GM23248 (cell line): ENCODE results near the gene RPH3AL. TPM values are rescaled to one million over a fixed set of nuclear protein-coding genes. Genes with fewer than 3 reads are reported as not detected.
"Not testable (repeated sequence)": the region's sequence is repeated elsewhere in the genome, so short reads cannot be mapped to it uniquely, and the experiment has no call there.

Source experiments
- DNase-seq: peaks from one replicate; pipeline ENCODE4 v3.0.0-alpha.2; 2015
- H2AFZ ChIP-seq: fragments of 200-600 bp; sonication (generic); 2 replicates; pipeline ENCODE4 v1.6.1; 2016; ENCODE audit warnings: antibody characterized with exemption
- H3F3A ChIP-seq: fragments of 200-600 bp; sonication (generic); 2 replicates; pipeline ENCODE4 v1.6.1; 2016; ENCODE audit warnings: mild to moderate bottlenecking, antibody characterized with exemption, mixed run types; ENCODE audit not compliant: insufficient read depth
- H3K27ac ChIP-seq: fragments of 200-600 bp; sonication (generic); 2 replicates; pipeline ENCODE4 v1.5.1; 2016; ENCODE audit warnings: mild to moderate bottlenecking
- H3K27me3 ChIP-seq: fragments of 200-600 bp; sonication (generic); replicated peaks from 2 replicates; pipeline ENCODE4 v1.6.1; 2016; ENCODE audit warnings: mild to moderate bottlenecking; ENCODE audit not compliant: insufficient read depth
- H3K36me3 ChIP-seq: fragments of 200-600 bp; sonication (generic); 2 replicates; pipeline ENCODE4 v1.6.1; 2016; ENCODE audit warnings: low read depth, mild to moderate bottlenecking
- H3K4me1 ChIP-seq: fragments of 200-600 bp; sonication (generic); 2 replicates; pipeline ENCODE4 v1.6.1; 2016; ENCODE audit warnings: mild to moderate bottlenecking; ENCODE audit not compliant: insufficient read depth
- H3K4me2 ChIP-seq: fragments of 200-600 bp; sonication (generic); one replicate; pipeline ENCODE4 v1.6.1; 2016; ENCODE audit warnings: mild to moderate bottlenecking; ENCODE audit not compliant: unreplicated experiment
- H3K4me3 ChIP-seq: fragments of 200-600 bp; sonication (generic); 2 replicates; pipeline ENCODE4 v1.5.1; 2016; ENCODE audit warnings: mild to moderate bottlenecking
- H3K79me2 ChIP-seq: fragments of 200-600 bp; sonication (generic); 2 replicates; pipeline ENCODE4 v1.6.1; 2016; ENCODE audit warnings: mild to moderate bottlenecking; ENCODE audit not compliant: insufficient read depth
- H3K9ac ChIP-seq: fragments of 200-600 bp; sonication (generic); 2 replicates; pipeline ENCODE4 v1.6.1; 2016; ENCODE audit warnings: mild to moderate bottlenecking
- H3K9me2 ChIP-seq: fragments of 200-600 bp; sonication (generic); 2 replicates; pipeline ENCODE4 v1.6.1; 2016; ENCODE audit warnings: mixed run types, mild to moderate bottlenecking, moderate library complexity; ENCODE audit not compliant: insufficient read depth
- H3K9me3 ChIP-seq: fragments of 200-600 bp; sonication (generic); one replicate; pipeline ENCODE4 v1.6.1; 2017; ENCODE audit warnings: low read depth
- H4K20me1 ChIP-seq: fragments of 200-600 bp; sonication (generic); 2 replicates; pipeline ENCODE4 v1.6.0; 2016; ENCODE audit not compliant: insufficient read depth
- EZH2 ChIP-seq: fragments of 200-600 bp; sonication (generic); IDR thresholded peaks from 2 replicates; pipeline ENCODE4 v1.6.1; 2018; ENCODE audit warnings: antibody characterized with exemption, mild to moderate bottlenecking; ENCODE audit not compliant: insufficient read depth, poor library complexity, severe bottlenecking
- EZH2phosphoT487 ChIP-seq: fragments of 200-600 bp; sonication (generic); IDR thresholded peaks from 2 replicates; pipeline ENCODE4 v1.6.1; 2018; ENCODE audit warnings: antibody characterized with exemption, moderate library complexity, mild to moderate bottlenecking, low read depth; ENCODE audit not compliant: insufficient read depth
- WGBS, 2 experiments: methylation state at CpG; one replicate each; pipeline ENCODE4 v1.1.6; 2015 to 2017; ENCODE audit warnings: low lambda C conversion rate in 2 of 2, low coverage in 1 of 2; ENCODE audit errors: missing lambda C conversion rate in 2 of 2; 5-methylcytosine and 5-hydroxymethylcytosine counted together
- in situ Hi-C: fragments of 300-500 bp; cut with MboI; formaldehyde crosslinking; loops from 2 replicates; pipeline ENCODE4 v1.15.0; 2020
- polyA plus RNA-seq: library from polyadenylated mRNA; unstranded; fragments of >200 nt; fragmentation: Nextera tagmentation; extraction: Ambion mirVana; gene quantifications from 2 replicates; pipeline ENCODE4 v1.2.1, GENCODE V29; 2016
- total RNA-seq: library from RNA; depleted of rRNA; stranded (reverse); fragments of >200 nt; shearing (Covaris generic); gene quantifications from 2 replicates; pipeline ENCODE4 v1.2.3, GENCODE V29; 2014

RPH3AL gene
- total and polyA plus RNA-seq, 2 experiments from 2014 or later = 2.7 to 5.2 TPM

GRCh38 chr17:222172-222571 is 130.4 kb downstream of the RPH3AL start:
- no peaks in the 10 kb centered on the region for H3F3A ChIP-seq
- H3K36me3 ChIP-seq = no peaks in the 10 kb centered on the region
- no peak overlapping the region for H3K4me2 ChIP-seq
- no peaks in the 10 kb centered on the region for H3K79me2 ChIP-seq
- no peak overlapping the region for H3K4me3 ChIP-seq
- H3K9ac ChIP-seq = no peak overlapping the region
- no peak overlapping the region for H3K27ac ChIP-seq
- no peak overlapping the region for H2AFZ ChIP-seq
- WGBS, 2 experiments = 49% methylated on average over 8 of the region's 8 CpGs
- DNase-seq = no peak
- no peaks in the 10 kb centered on the region for H4K20me1 ChIP-seq
- in situ Hi-C loops = no loop called here
- H3K4me1 ChIP-seq = no peaks in the 10 kb centered on the region
- H3K9me3 ChIP-seq = no peaks in the 10 kb centered on the region
- H3K9me2 ChIP-seq = no peaks in the 10 kb centered on the region
- TF ChIP-seq EZH2 (no peak), EZH2phosphoT487 (no peak)
- H3K27me3 ChIP-seq = no peaks in the 10 kb centered on the region

- no peaks in the 10 kb centered on the region for H3F3A ChIP-seq
- H3K4me3 ChIP-seq = no peak overlapping the region
- H4K20me1 ChIP-seq = no peaks in the 10 kb centered on the region
- no peak overlapping the region for H2AFZ ChIP-seq
- in situ Hi-C loops = no loop called here
- no peaks in the 10 kb centered on the region for H3K79me2 ChIP-seq
- WGBS, 2 experiments = 72 to 78% methylated on average over 10 of the region's 10 CpGs
- TF ChIP-seq EZH2phosphoT487 = no peak
- H3K4me1 ChIP-seq = peaks cover 6% of the 10 kb centered on the region; the same call in 1 of the 2 replicates
- no peak overlapping the region for H3K27ac ChIP-seq
- H3K27me3 ChIP-seq = no peaks in the 10 kb centered on the region
- no peak overlapping the region for H3K9ac ChIP-seq
- no peaks in the 10 kb centered on the region for H3K9me3 ChIP-seq
- no peak for DNase-seq
- H3K36me3 ChIP-seq = no peaks in the 10 kb centered on the region
- no peak overlapping the region for H3K4me2 ChIP-seq
- H3K9me2 ChIP-seq = no peaks in the 10 kb centered on the region
Measured at GRCh38 chr17:219696-220095, 132.9 kb downstream of the RPH3AL start.

GRCh38 chr17:218432-219110 is 134.0 kb downstream of the RPH3AL start:
- Histone ChIP-seq H3K36me3 (no peaks in the 10 kb centered on the region), H4K20me1 (no peaks in the 10 kb centered on the region), H3K4me2 (no peak overlapping the region), H3K27me3 (no peaks in the 10 kb centered on the region), H3F3A (no peaks in the 10 kb centered on the region), H2AFZ (no peak overlapping the region), H3K4me1 (peaks cover 6% of the 10 kb centered on the region; the same call in 1 of the 2 replicates), H3K9me3 (no peaks in the 10 kb centered on the region), H3K9me2 (no peaks in the 10 kb centered on the region), H3K27ac (no peak overlapping the region), H3K4me3 (no peak overlapping the region), H3K9ac (no peak overlapping the region), H3K79me2 (no peaks in the 10 kb centered on the region)
- in situ Hi-C loops = no loop called here
- WGBS, 2 experiments = 52 to 56% methylated on average over 8 of the region's 8 CpGs
- TF ChIP-seq EZH2 (no peak), EZH2phosphoT487 (no peak)
- no peak for DNase-seq

GRCh38 chr17:216625-217024 is 136.0 kb downstream of the RPH3AL start:
- no peak overlapping the region for H3K4me3 ChIP-seq
- 59 to 72% methylated on average over 2 of the region's 2 CpGs for WGBS, 2 experiments
- no peak for TF ChIP-seq EZH2
- TF ChIP-seq EZH2phosphoT487 = no peak
- no peak overlapping the region for H3K4me2 ChIP-seq
- H3K9me3 ChIP-seq = no peaks in the 10 kb centered on the region
- DNase-seq = no peak
- in situ Hi-C loops = no loop called here
- H3K79me2 ChIP-seq = no peaks in the 10 kb centered on the region
- H3K36me3 ChIP-seq = no peaks in the 10 kb centered on the region
- H3K4me1 ChIP-seq = peaks cover 6% of the 10 kb centered on the region; the same call in 1 of the 2 replicates
- H3F3A ChIP-seq = no peaks in the 10 kb centered on the region
- no peak overlapping the region for H3K27ac ChIP-seq
- H3K27me3 ChIP-seq = no peaks in the 10 kb centered on the region
- H2AFZ ChIP-seq = peak overlapping the region; percentile 99
- H3K9me2 ChIP-seq = no peaks in the 10 kb centered on the region
- no peaks in the 10 kb centered on the region for H4K20me1 ChIP-seq
- H3K9ac ChIP-seq = no peak overlapping the region

- H3K9me3 ChIP-seq, H3K9me2 ChIP-seq, H3K36me3 ChIP-seq, H4K20me1 ChIP-seq, H3K27ac ChIP-seq, H3K27me3 ChIP-seq, in situ Hi-C loops, H3K79me2 ChIP-seq, H3F3A ChIP-seq, H3K4me1 ChIP-seq: not testable (repeated sequence)
- peak overlapping the region; percentile 68 for H3K4me3 ChIP-seq
- peak; percentile 45 for DNase-seq
- peak overlapping the region; percentile 81 for H3K9ac ChIP-seq
- 26 to 28% methylated on average over 20 to 25 of the region's 29 CpGs for WGBS, 2 experiments
- H2AFZ ChIP-seq = peak overlapping the region; percentile 99
- peak overlapping the region; percentile 52 for H3K4me2 ChIP-seq
Measured at GRCh38 chr17:215563-216478, 136.8 kb downstream of the RPH3AL start.
